Breast epithelium (tissue), 4 donors: ENCODE results near the gene TCHHL1. TPM values are rescaled to one million over a fixed set of nuclear protein-coding genes. Genes with fewer than 3 reads are reported as not detected.
"Not testable (repeated sequence)": the region's sequence is repeated elsewhere in the genome, so short reads cannot be mapped to it uniquely, and the experiment has no call there.

ENCODE experiments used
- DNase-seq, 2 donors: peaks; one replicate each; pipeline ENCODE4 v3.0.0-alpha.2; 2019; ENCODE audit warnings: low spot score in 2 of 2
- H3K27ac ChIP-seq, 2 donors: fragments of 200-600 bp; sonication (generic) in 1 of 2; one replicate each; pipeline ENCODE4 v1.5.1; 2016 to 2019; ENCODE audit warnings: mild to moderate bottlenecking in 1 of 2
- H3K27me3 ChIP-seq, 2 donors: fragments of 200-600 bp; sonication (generic) in 1 of 2; one replicate each; pipeline versions ENCODE4 v1.5.1 to v1.6.0; 2017 to 2019; ENCODE audit warnings: control low read depth in 1 of 2, mild to moderate bottlenecking in 1 of 2
- H3K36me3 ChIP-seq: fragments of 200-600 bp; one replicate; pipeline ENCODE4 v1.5.1; 2019
- H3K4me1 ChIP-seq, 2 donors: fragments of 200-600 bp; sonication (generic); one replicate each; pipeline ENCODE4 v1.5.1; 2016 to 2019; ENCODE audit warnings: control low read depth in 1 of 2
- H3K4me3 ChIP-seq, 3 donors: fragments of 200-600 bp; sonication (generic); 1 replicate in 2 of 3; 2 replicates in 1 of 3; pipeline ENCODE4 v1.5.1; 2016 to 2019; ENCODE audit warnings: mild to moderate bottlenecking in 3 of 3, moderate library complexity in 2 of 3
- H3K9me3 ChIP-seq, 2 donors: fragments of 200-600 bp; sonication (generic) in 1 of 2; one replicate each; pipeline ENCODE4 v1.5.1; 2016 to 2019; ENCODE audit warnings: control low read depth in 1 of 2
- CTCF ChIP-seq, 3 donors: fragments of 450-650 bp; IDR thresholded peaks; one replicate each; pipeline ENCODE4 v1.5.1; 2016 to 2017; ENCODE audit warnings: antibody characterized with exemption in 3 of 3, mild to moderate bottlenecking in 3 of 3, moderate library complexity in 3 of 3
- POLR2A ChIP-seq: fragments of 450-650 bp; IDR thresholded peaks from one replicate; pipeline ENCODE4 v1.6.1; 2016; ENCODE audit warnings: antibody characterized with exemption, mild to moderate bottlenecking, moderate library complexity
- POLR2AphosphoS5 ChIP-seq, 3 donors: sonication (generic); formaldehyde crosslinking; IDR thresholded peaks; one replicate each; pipeline ENCODE4 v1.6.1; 2017; ENCODE audit warnings: antibody characterized with exemption in 3 of 3
- intact Hi-C: fragments of 100-400 bp; cut with DNase I; formaldehyde crosslinking; loops from one replicate; pipeline ENCODE4 v1.15.1; 2023; ENCODE audit warnings: low total_unique reads
- total RNA-seq, 3 donors: library from RNA; depleted of rRNA; stranded (reverse); fragments of >200 nt; gene quantifications; one replicate each; pipeline ENCODE4 v1.1.0, GENCODE V29; 2016

TCHHL1 gene
- total RNA-seq, 3 donors from 2014 or later: not detected

- intact Hi-C loops: no loop called here
- TF ChIP-seq CTCF (IDR thresholded peaks at IDR 0.05) (no peak), POLR2A (no peak), POLR2AphosphoS5 (IDR thresholded peaks at IDR 0.05) (no peak)
- H3K36me3 ChIP-seq: no peaks in the 10 kb centered on the region
- no peak overlapping the region for H3K4me3 ChIP-seq
- no peak for DNase-seq
- H3K27ac ChIP-seq: no peak overlapping the region
- peaks cover 0 to 4% of the 10 kb centered on the region in 2 donors for H3K27me3 ChIP-seq
- no peaks in the 10 kb centered on the region for H3K4me1 ChIP-seq
- no peaks in the 10 kb centered on the region for H3K9me3 ChIP-seq
Observed at GRCh38 chr1:152086760-152087159, 2.1 kb downstream of the TCHHL1 start.

- no peaks in the 10 kb centered on the region for H3K4me1 ChIP-seq
- no peaks in the 10 kb centered on the region for H3K9me3 ChIP-seq
- no peak for TF ChIP-seq POLR2A
- peaks cover 0 to 4% of the 10 kb centered on the region in 2 donors for H3K27me3 ChIP-seq
- no peak overlapping the region for H3K4me3 ChIP-seq
- intact Hi-C loops: no loop called here
- H3K36me3 ChIP-seq: no peaks in the 10 kb centered on the region
- DNase-seq: no peak
- no peak overlapping the region for H3K27ac ChIP-seq
Observed at GRCh38 chr1:152084853-152085252, 4.0 kb downstream of the TCHHL1 start.

DNA sequence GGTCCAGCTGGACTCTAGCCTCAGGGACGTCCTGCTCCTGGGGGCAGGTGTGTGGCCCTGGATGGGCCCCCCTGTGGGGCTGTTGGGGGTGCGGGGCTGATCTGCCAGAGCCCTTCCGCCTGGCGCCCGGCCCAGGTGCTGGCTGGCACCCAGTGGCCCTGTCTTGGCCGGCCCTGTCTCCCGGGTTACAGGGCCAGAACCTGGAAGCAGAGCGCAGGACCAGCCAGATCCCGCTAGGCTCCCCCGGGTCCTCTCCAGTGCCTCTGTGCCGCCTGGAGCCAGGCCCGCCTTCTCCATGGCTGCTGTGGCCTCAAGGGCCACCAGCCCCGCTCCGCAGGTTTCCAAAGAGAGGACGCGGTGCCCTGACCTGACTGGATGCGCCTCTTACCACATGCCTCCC is 7.8 kb downstream of the TCHHL1 start:
- H3K36me3 ChIP-seq, H3K4me3 ChIP-seq, H3K27me3 ChIP-seq, intact Hi-C loops, H3K27ac ChIP-seq, H3K4me1 ChIP-seq, DNase-seq, H3K9me3 ChIP-seq: not testable (repeated sequence)

- DNase-seq, H3K9me3 ChIP-seq, H3K4me1 ChIP-seq, H3K4me3 ChIP-seq, H3K27me3 ChIP-seq, H3K27ac ChIP-seq, intact Hi-C loops, H3K36me3 ChIP-seq: not testable (repeated sequence)
Observed at GRCh38 chr1:152080494-152080893, 8.4 kb downstream of the TCHHL1 start.

GRCh38 chr1:152078831-152079441 is 9.9 kb downstream of the TCHHL1 start:
- no peak for DNase-seq
- H3K27me3 ChIP-seq: peaks cover 0 to 4% of the 10 kb centered on the region in 2 donors
- no peak for TF ChIP-seq POLR2A
- no peaks in the 10 kb centered on the region for H3K9me3 ChIP-seq
- intact Hi-C loops: no loop called here
- no peak overlapping the region for H3K4me3 ChIP-seq
- no peaks in the 10 kb centered on the region for H3K4me1 ChIP-seq
- H3K27ac ChIP-seq: no peak overlapping the region
- no peaks in the 10 kb centered on the region for H3K36me3 ChIP-seq

DNA sequence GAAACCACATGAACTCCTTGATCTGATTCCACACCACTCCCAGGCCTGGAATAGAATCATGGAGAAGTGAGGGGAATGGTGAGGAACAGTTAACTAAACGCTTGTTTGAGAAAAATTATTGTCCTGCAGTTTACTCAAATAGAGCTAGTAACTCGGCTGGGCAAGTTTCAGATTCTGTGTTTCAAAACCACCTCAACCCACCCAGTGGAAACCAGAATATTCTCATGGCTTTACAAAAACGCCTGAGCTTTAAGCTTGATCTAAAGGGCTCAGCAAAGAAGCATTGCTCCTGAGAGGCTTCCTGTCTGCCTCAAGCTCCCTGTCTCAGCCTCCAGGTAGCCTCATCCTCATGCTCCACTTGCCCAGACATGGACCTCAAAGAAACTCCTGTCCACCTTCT is 16.6 kb downstream of the TCHHL1 start:
- intact Hi-C loops: no loop called here
- no peaks in the 10 kb centered on the region for H3K9me3 ChIP-seq
- peaks cover 0 to 6% of the 10 kb centered on the region in 2 donors for H3K27me3 ChIP-seq
- DNase-seq: no peak
- TF ChIP-seq CTCF (IDR thresholded peaks at IDR 0.05) (no peak), POLR2A (no peak), POLR2AphosphoS5 (IDR thresholded peaks at IDR 0.05) (no peak)
- no peak overlapping the region for H3K27ac ChIP-seq
- H3K4me3 ChIP-seq: no peak overlapping the region
- no peaks in the 10 kb centered on the region for H3K4me1 ChIP-seq
- H3K36me3 ChIP-seq: no peaks in the 10 kb centered on the region

DNA sequence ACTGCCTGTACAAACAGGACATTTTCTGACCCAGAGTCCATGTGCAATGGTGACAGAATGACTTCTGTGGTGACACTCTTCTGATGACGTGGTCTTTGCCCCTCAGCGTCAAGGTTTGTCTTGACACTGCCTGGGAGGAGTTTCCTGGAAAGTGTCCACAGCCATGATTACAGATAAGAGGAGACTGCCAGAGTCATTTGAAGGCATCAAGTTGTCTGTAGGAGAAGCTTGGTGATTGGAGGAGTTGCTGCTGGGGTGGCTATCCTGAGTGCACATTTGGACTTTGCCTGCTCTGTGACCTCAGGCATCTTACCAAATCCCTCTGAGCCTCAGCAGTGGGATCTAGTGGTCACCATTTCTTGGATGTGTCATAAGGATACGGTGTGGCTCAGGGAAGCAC is 17.7 kb downstream of the TCHHL1 start:
- no peak for DNase-seq
- H3K36me3 ChIP-seq: no peaks in the 10 kb centered on the region
- no peak overlapping the region for H3K4me3 ChIP-seq
- H3K27ac ChIP-seq: no peak overlapping the region
- peaks cover 0 to 8% of the 10 kb centered on the region in 2 donors for H3K27me3 ChIP-seq
- TF ChIP-seq CTCF (IDR thresholded peaks at IDR 0.05) (no peak), POLR2A (no peak), POLR2AphosphoS5 (IDR thresholded peaks at IDR 0.05) (no peak)
- intact Hi-C loops: no loop called here
- H3K4me1 ChIP-seq: no peaks in the 10 kb centered on the region
- no peaks in the 10 kb centered on the region for H3K9me3 ChIP-seq
